ENCODE data around the gene ALOX12B.

ALOX12B gene

GRCh38 chr17:8041979-8042378 lies 45.5 kb downstream of the ALOX12B start:
- H3K4me3 ChIP-seq (ENCODE audit: low read length): no peak overlapping the region
- DNase-seq (ENCODE audit: low read depth): no peak
- no peak for TF ChIP-seq CTCF (conservative IDR thresholded peaks at IDR 0.05; ENCODE audit: low read depth, low read length)

- DNase-seq (ENCODE audit: low read depth): peak; percentile 20
- no peak overlapping the region for H3K4me3 ChIP-seq (ENCODE audit: low read length)
- peak; percentile 68 for TF ChIP-seq CTCF (conservative IDR thresholded peaks at IDR 0.05; ENCODE audit: low read depth, low read length)
Observed at GRCh38 chr17:8041249-8041928, 46.1 kb downstream of the ALOX12B start.

- no peak for DNase-seq (ENCODE audit: low read depth)
- TF ChIP-seq CTCF (conservative IDR thresholded peaks at IDR 0.05; ENCODE audit: low read depth, low read length): no peak
- no peak overlapping the region for H3K4me3 ChIP-seq (ENCODE audit: low read length)
Observed at GRCh38 chr17:8039611-8040168, 47.8 kb downstream of the ALOX12B start.

- no peak for TF ChIP-seq CTCF (conservative IDR thresholded peaks at IDR 0.05; ENCODE audit: low read depth, low read length)
- H3K4me3 ChIP-seq (ENCODE audit: low read length): no peak within 1 kb of the TSS
- DNase-seq (ENCODE audit: low read depth): no peak
Observed at GRCh38 chr17:8038954-8039610, 48.4 kb downstream of the ALOX12B start, which contains the start of gene ALOX15B. Gene ALOX15B, plus strand, starts transcription at chr17:8039059. Its CDS starts 97 bp downstream, at chr17:8039156.

- no peak overlapping the region for H3K4me3 ChIP-seq (ENCODE audit: low read length)
- TF ChIP-seq CTCF (conservative IDR thresholded peaks at IDR 0.05; ENCODE audit: low read depth, low read length): no peak
- DNase-seq (ENCODE audit: low read depth): no peak
Observed at GRCh38 chr17:8032442-8032841, 55.1 kb downstream of the ALOX12B start.

GRCh38 chr17:8031950-8032349 lies 55.6 kb downstream of the ALOX12B start:
- TF ChIP-seq CTCF (conservative IDR thresholded peaks at IDR 0.05; ENCODE audit: low read depth, low read length): no peak
- no peak for DNase-seq (ENCODE audit: low read depth)
- H3K4me3 ChIP-seq (ENCODE audit: low read length): no peak overlapping the region

All from retinal pigment epithelial cell (primary cell).